ENCODE results near the gene ICE2. TPM values are rescaled to one million over a fixed set of nuclear protein-coding genes. Genes with fewer than 3 reads are reported as not detected.

Gene ICE2
- total RNA-seq, 1 donor from 2014 or later, result 25.0 TPM

DNA sequence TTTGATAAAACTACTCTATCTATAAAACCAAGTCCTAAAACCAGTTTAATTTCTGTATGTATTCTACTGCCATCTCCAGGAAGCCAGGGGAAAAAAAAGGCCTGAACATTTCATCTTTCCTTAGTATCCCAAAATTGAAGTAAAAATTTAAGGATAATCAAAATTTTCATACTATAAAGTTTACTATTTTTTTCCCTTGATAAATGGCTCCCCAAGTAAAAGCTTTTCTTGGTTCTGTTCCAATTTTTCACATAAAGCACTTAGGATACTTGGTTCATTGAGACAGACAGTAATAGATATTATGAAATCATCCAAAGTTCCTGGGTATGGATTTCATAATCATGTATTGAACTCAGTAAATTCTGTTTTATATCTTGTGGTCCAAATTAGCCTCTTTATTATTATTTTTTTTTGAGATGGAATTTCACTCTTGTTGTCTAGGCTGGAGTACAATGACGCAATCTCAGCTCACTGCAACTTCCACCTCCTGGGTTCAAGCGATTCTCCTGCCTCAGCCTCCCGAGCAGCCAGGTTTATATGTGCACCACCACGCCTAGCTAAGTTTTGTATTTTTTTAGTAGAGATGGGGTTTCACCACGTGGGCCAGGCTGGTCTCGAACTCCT is 34.5 kb downstream of the ICE2 start:
- H3K4me3 ChIP-seq, result no peak overlapping the region
- no peak for TF ChIP-seq POLR2A (IDR thresholded peaks at IDR 0.05)
- peak in 1 of 2 donors; percentile 15 for TF ChIP-seq POLR2AphosphoS5 (IDR thresholded peaks at IDR 0.05; ENCODE audit: insufficient read depth in 1 of 2, low read depth in 1 of 2)
- TF ChIP-seq, protein P1, sequence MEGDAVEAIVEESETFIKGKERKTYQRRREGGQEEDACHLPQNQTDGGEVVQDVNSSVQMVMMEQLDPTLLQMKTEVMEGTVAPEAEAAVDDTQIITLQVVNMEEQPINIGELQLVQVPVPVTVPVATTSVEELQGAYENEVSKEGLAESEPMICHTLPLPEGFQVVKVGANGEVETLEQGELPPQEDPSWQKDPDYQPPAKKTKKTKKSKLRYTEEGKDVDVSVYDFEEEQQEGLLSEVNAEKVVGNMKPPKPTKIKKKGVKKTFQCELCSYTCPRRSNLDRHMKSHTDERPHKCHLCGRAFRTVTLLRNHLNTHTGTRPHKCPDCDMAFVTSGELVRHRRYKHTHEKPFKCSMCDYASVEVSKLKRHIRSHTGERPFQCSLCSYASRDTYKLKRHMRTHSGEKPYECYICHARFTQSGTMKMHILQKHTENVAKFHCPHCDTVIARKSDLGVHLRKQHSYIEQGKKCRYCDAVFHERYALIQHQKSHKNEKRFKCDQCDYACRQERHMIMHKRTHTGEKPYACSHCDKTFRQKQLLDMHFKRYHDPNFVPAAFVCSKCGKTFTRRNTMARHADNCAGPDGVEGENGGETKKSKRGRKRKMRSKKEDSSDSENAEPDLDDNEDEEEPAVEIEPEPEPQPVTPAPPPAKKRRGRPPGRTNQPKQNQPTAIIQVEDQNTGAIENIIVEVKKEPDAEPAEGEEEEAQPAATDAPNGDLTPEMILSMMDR (IDR thresholded peaks at IDR 0.05), result peak in 2 of 3 experiments; percentile 18 to 30
- H3K36me3 ChIP-seq, result no peaks in the 10 kb centered on the region
- H3K9me3 ChIP-seq, result no peaks in the 10 kb centered on the region
- H3K4me1 ChIP-seq, result no peaks in the 10 kb centered on the region
- intact Hi-C loops (cut with DNase I), result loop anchor here (10.0 kb wide), 1 partner anchor 90 kb away; no protein-coding TSS in a partner anchor
- no peaks in the 10 kb centered on the region for H3K27me3 ChIP-seq
- no peak overlapping the region for H3K27ac ChIP-seq
- no peak for DNase-seq (ENCODE audit: extremely low spot score in 2 of 2)

DNA sequence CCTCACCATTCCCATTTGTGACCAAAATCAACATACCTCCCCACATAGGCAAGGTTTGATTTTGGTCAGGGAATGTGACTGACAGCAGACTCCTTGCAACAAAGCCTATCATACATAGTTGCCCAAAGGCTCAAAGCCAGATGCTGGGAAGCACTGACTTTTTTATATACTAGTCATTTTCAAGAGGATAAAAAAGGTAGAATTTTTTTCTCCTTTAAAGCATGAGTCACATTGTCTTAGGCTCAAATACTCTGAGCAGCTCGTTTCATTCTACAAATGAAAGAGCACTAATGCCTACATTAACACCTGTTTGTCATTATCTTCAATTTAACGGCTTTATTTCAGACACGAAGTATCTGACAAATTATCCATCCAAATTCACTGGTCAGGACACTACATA is 36.2 kb downstream of the ICE2 start:
- Histone ChIP-seq H3K4me3 (no peak overlapping the region), H3K27ac (no peak overlapping the region), H3K4me1 (no peaks in the 10 kb centered on the region), H3K36me3 (no peaks in the 10 kb centered on the region), H3K9me3 (no peaks in the 10 kb centered on the region), H3K27me3 (no peaks in the 10 kb centered on the region)
- DNase-seq (ENCODE audit: extremely low spot score in 2 of 2), result no peak
- intact Hi-C loops (cut with DNase I), result loop anchor here (10.0 kb wide), 1 partner anchor 88 kb away; no protein-coding TSS in a partner anchor
- TF ChIP-seq POLR2AphosphoS5 (IDR thresholded peaks at IDR 0.05; ENCODE audit: insufficient read depth in 1 of 2, low read depth in 1 of 2) (no peak), POLR2A (IDR thresholded peaks at IDR 0.05) (no peak)
- TF ChIP-seq, protein P1 (IDR thresholded peaks at IDR 0.05), result no peak

DNA sequence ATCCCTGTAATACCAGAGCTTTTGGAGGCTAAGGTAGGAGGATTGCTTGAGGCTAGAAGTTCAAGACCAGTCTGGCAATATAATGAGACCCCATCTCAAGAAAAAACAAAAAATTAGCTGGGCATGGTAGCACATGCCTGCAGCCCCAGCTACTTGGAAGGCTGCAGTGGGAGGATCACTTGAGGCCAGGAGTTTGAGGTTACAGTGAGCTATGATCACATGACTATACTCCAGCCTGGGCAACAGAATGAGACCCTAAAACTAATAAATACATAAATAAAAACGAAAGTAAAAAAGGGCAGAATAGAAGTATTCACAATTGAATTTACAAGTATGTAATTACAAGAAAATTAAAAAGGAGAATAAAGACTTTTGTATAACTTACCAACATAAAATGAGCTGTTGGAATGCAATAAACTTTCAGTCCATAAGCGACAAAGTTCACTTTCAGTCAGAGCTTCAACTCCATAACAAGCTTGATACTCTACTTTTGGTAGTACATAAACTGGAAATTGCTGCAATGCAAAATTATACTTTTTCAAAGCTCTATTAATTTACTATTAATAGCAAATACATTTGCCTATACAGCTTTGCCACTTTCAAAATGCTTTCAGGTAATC is 36.8 kb downstream of the ICE2 start:
- no peak overlapping the region for H3K4me3 ChIP-seq

DNA sequence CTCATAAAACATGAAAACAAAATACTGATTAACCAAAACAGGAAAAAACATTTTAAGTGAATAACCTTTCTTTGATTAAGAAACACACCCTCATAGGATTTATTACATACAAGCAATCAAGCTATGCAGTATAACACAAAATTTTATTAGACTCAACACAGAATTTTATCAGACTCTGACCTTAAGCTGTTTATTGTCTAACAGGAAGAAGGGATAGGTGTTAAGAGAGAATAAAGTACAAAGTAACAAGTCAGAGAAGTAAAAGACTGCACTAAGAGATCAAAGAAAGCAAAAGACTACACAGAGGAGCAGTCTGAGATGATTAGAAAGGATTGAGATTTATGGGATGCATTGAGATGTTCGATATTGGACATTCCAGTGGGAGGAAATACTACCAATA is 37.6 kb downstream of the ICE2 start:
- intact Hi-C loops (cut with DNase I), result loop anchor here (10.0 kb wide), 1 partner anchor 87 kb away; no protein-coding TSS in a partner anchor

More for the DNA sequence above, 36.8 kb downstream of the ICE2 start:
- H3K27me3 ChIP-seq, result no peaks in the 10 kb centered on the region
- H3K9me3 ChIP-seq, result no peaks in the 10 kb centered on the region
- H3K27ac ChIP-seq, result no peak overlapping the region
- DNase-seq (ENCODE audit: extremely low spot score in 2 of 2), result no peak
- H3K4me1 ChIP-seq, result no peaks in the 10 kb centered on the region
- intact Hi-C loops (cut with DNase I), result loop anchor here (10.0 kb wide), 1 partner anchor 87 kb away; no protein-coding TSS in a partner anchor
- no peaks in the 10 kb centered on the region for H3K36me3 ChIP-seq
- TF ChIP-seq POLR2AphosphoS5 (IDR thresholded peaks at IDR 0.05; ENCODE audit: insufficient read depth in 1 of 2, low read depth in 1 of 2) (no peak), POLR2A (IDR thresholded peaks at IDR 0.05) (no peak)
- TF ChIP-seq, protein P1 (IDR thresholded peaks at IDR 0.05), result no peak

More for the DNA sequence above, 37.6 kb downstream of the ICE2 start:
- Histone ChIP-seq H3K4me3 (no peak overlapping the region), H3K27me3 (no peaks in the 10 kb centered on the region), H3K27ac (no peak overlapping the region), H3K4me1 (no peaks in the 10 kb centered on the region), H3K9me3 (no peaks in the 10 kb centered on the region), H3K36me3 (no peaks in the 10 kb centered on the region)
- no peak for TF ChIP-seq POLR2AphosphoS5 (IDR thresholded peaks at IDR 0.05; ENCODE audit: insufficient read depth in 1 of 2, low read depth in 1 of 2)
- TF ChIP-seq, protein P1 (IDR thresholded peaks at IDR 0.05), result no peak
- TF ChIP-seq POLR2A (IDR thresholded peaks at IDR 0.05), result no peak
- no peak for DNase-seq (ENCODE audit: extremely low spot score in 2 of 2)
